ENCODE data around the gene PTPRM.

GRCh38 chr18:8005870-8006569, 438.9 kb downstream of the PTPRM start:
- TF ChIP-seq POLR2A (IDR thresholded peaks at IDR 0.05) (no peak), CTCF (IDR thresholded peaks at IDR 0.05) (no peak)

Data from lower leg skin (tissue), 3 donors.